Testis (tissue), 3 donors: Measurements from ENCODE around the gene ERH. TPM values are rescaled to one million over a fixed set of nuclear protein-coding genes. Genes with fewer than 3 reads are reported as not detected.

Experiments used
- DNase-seq: peaks from one replicate; pipeline ENCODE4 v3.0.0-alpha.2; 2019
- H3K27ac ChIP-seq, 2 donors: fragments of 200-600 bp; sonication (generic); one replicate each; pipeline ENCODE4 v1.5.1; 2019
- H3K27me3 ChIP-seq: fragments of 200-600 bp; sonication (generic); one replicate; pipeline ENCODE4 v1.5.1; 2019
- H3K36me3 ChIP-seq: fragments of 200-600 bp; sonication (generic); one replicate; pipeline ENCODE4 v1.5.1; 2017; ENCODE audit warnings: low read depth; ENCODE audit errors: missing control alignments
- H3K4me1 ChIP-seq: fragments of 200-600 bp; sonication (generic); one replicate; pipeline ENCODE4 v1.5.1; 2019
- H3K4me3 ChIP-seq, 2 donors: fragments of 200-600 bp; sonication (generic); one replicate each; pipeline ENCODE4 v1.5.1; 2017 to 2019
- H3K9me3 ChIP-seq: fragments of 200-600 bp; sonication (generic); one replicate; pipeline ENCODE4 v1.5.1; 2017
- CTCF ChIP-seq, 3 experiments: fragments of 450-650 bp in 2 of 3; fragments of 200-600 bp in 1 of 3; sonication (generic) in 1 of 3; IDR thresholded peaks; one replicate each; pipeline ENCODE4 v1.5.1; 2016 to 2019; ENCODE audit warnings: antibody characterized with exemption in 3 of 3, mild to moderate bottlenecking in 2 of 3, moderate library complexity in 1 of 3
- POLR2A ChIP-seq: fragments of 450-650 bp; IDR thresholded peaks from one replicate; pipeline ENCODE4 v1.6.1; 2017; ENCODE audit warnings: antibody characterized with exemption, mild to moderate bottlenecking, moderate library complexity
- WGBS, 2 donors: methylation state at CpG; one replicate each; pipeline ENCODE4 v1.1.5; 2018; 5-methylcytosine and 5-hydroxymethylcytosine counted together
- intact Hi-C: fragments of 100-400 bp; cut with DNase I; formaldehyde crosslinking; loops from one replicate; pipeline ENCODE4 v1.15.1; 2023; ENCODE audit warnings: low total_unique reads
- polyA plus RNA-seq: library from polyadenylated mRNA; stranded (reverse); fragments of 350-450 nt; fragmentation: Illumina TruSeq; extraction: RNeasy Lipid Tissue Mini Kit (QIAGEN cat#74804); gene quantifications from one replicate; pipeline ENCODE4 v1.2.3, GENCODE V29; 2014; ENCODE audit warnings: low read depth, low replicate concordance; ENCODE audit not compliant: insufficient read depth
- total RNA-seq, 2 donors: library from RNA; depleted of rRNA; stranded (reverse); fragments of >200 nt; gene quantifications; one replicate each; pipeline ENCODE4 v1.2.3, GENCODE V29; 2016

Gene ERH
- total and polyA plus RNA-seq, 3 donors from 2014 or later: 57.3 to 176 (median 74.5) TPM

DNA sequence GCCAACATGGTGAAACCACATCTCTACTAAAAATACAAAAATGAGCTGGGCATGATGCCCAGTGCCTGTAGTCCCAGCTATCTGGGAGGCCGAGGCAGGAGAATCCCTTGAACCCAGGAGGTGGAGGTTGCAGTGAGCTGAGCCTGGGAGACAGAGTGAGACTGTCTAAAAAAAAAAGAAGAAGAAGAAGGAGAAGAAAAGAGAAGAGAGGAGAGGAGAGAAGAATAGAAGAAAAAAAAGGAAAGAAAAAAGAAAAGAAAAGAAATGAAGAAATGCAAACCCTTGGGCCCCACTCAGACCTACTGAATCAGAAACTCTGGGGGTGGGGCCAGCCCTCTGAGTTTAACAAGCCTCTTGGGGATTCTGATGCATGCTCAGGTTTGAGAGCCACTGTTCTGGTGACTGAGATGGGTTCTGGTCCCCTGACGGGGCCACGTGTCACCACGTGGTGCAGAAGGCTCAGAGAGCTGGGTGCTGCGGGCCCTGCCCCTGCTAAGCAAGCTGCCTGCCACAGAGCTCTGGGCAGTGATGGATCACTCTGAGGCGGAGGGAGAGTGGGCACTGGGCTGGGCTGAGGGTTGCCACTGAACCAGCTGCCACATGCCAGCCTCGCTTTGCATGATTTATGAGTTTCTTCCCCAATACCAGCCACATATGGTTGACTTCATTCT is 37.5 kb downstream of the ERH start:
- no peak for TF ChIP-seq CTCF (IDR thresholded peaks at IDR 0.05)
- TF ChIP-seq POLR2A: no peak
- 74 to 80% methylated on average over 6 to 7 of the region's 7 CpGs for WGBS, 2 donors
- no peaks in the 10 kb centered on the region for H3K9me3 ChIP-seq
- H3K36me3 ChIP-seq: no peaks in the 10 kb centered on the region
- H3K27me3 ChIP-seq: no peaks in the 10 kb centered on the region
- DNase-seq: no peak
- intact Hi-C loops: loop anchor here (10.0 kb wide), 1 partner anchor 116 kb away; no protein-coding TSS in a partner anchor
- no peaks in the 10 kb centered on the region for H3K4me1 ChIP-seq
- no peak overlapping the region for H3K27ac ChIP-seq
- no peak overlapping the region for H3K4me3 ChIP-seq

- no peak for TF ChIP-seq POLR2A
- TF ChIP-seq CTCF (IDR thresholded peaks at IDR 0.05): no peak
- Histone ChIP-seq H3K4me3 (no peak overlapping the region), H3K4me1 (no peaks in the 10 kb centered on the region), H3K36me3 (no peaks in the 10 kb centered on the region), H3K27me3 (no peaks in the 10 kb centered on the region), H3K27ac (no peak overlapping the region), H3K9me3 (no peaks in the 10 kb centered on the region)
- intact Hi-C loops: no loop called here
- 85 to 93% methylated on average over 3 of the region's 3 CpGs for WGBS, 2 donors
- no peak for DNase-seq
Measured at GRCh38 chr14:69358966-69359365, 39.1 kb downstream of the ERH start.

DNA sequence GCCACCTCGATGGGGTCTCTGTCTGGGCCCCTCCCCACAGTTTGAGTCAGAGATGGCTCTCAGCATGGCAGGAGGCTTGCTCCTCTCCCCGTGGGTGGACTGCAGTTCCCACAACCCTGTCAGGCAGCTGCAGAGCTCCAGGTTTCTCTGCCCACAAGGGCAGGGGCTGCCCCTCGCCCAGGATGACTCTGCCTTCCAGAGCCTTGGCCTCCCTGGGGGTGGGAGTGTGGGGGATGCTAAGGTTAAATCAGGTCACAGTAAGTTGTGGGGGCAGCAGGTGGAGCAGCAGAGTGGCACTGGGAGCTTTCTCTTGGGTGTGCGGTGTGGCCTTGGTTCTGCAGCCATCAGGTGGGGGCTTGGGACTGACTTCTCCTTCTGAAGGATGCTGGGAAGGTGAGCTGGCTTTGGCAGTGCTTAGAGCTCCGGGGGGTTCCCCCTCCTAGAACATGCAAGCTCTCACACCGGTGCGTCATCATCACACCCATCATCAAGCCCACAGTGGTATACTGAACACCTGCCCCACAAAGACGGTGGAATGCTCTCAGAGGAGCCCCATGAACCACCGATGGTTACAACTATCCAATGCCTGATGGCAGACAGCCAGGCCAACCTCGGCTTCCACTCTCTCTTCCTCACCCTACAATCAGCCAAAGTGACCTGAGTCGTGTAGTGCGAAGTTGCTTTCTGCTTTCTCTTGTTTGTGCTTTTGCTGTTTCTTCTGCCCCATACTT is 39.7 kb downstream of the ERH start:
- Histone ChIP-seq H3K4me3 (no peak overlapping the region), H3K27ac (no peak overlapping the region), H3K36me3 (no peaks in the 10 kb centered on the region), H3K27me3 (no peaks in the 10 kb centered on the region), H3K9me3 (no peaks in the 10 kb centered on the region), H3K4me1 (no peaks in the 10 kb centered on the region)
- no peak for TF ChIP-seq POLR2A
- no peak for TF ChIP-seq CTCF (IDR thresholded peaks at IDR 0.05)
- intact Hi-C loops: no loop called here
- 72 to 92% methylated on average over 10 to 11 of the region's 12 CpGs for WGBS, 2 donors
- no peak for DNase-seq

- H3K27ac ChIP-seq: no peak overlapping the region
- no peak for TF ChIP-seq POLR2A
- no peak for TF ChIP-seq CTCF (IDR thresholded peaks at IDR 0.05)
- 95 to 96% methylated on average over 6 to 7 of the region's 7 CpGs for WGBS, 2 donors
- H3K36me3 ChIP-seq: no peaks in the 10 kb centered on the region
- no peak overlapping the region for H3K4me3 ChIP-seq
- no peaks in the 10 kb centered on the region for H3K9me3 ChIP-seq
- no peaks in the 10 kb centered on the region for H3K27me3 ChIP-seq
- no peak for DNase-seq
- no peaks in the 10 kb centered on the region for H3K4me1 ChIP-seq
- intact Hi-C loops: no loop called here
Measured at GRCh38 chr14:69357544-69358200, 40.4 kb downstream of the ERH start.
